WTC11 (cell line): ENCODE results near the gene BEST4. TPM values are rescaled to one million over a fixed set of nuclear protein-coding genes. Genes with fewer than 3 reads are reported as not detected.

Source experiments
- ATAC-seq: fragments of 200-7000 bp; cut with Tn5 transposase; 2 replicates; pipeline ENCODE4 v1.10.0; 2021; ENCODE audit warnings: mild to moderate bottlenecking, moderate library complexity
- CTCF ChIA-PET: fragments of 300-600 bp; sonication (Branson Sonifier 250); formaldehyde crosslinking; loops from one replicate; lab custom pipeline; 2021; ENCODE audit warnings: antibody characterized with exemption; lab: Charles Lee
- POLR2A ChIA-PET: fragments of 350-600 bp; sonication (Branson Sonifier 250); formaldehyde crosslinking; loops from one replicate; lab custom pipeline; 2021; ENCODE audit warnings: antibody characterized with exemption; lab: Charles Lee
- DNase-seq: peaks from one replicate; pipeline ENCODE4 v3.0.0; 2021; ENCODE audit warnings: low spot score
- H3K27ac Mint-ChIP-seq: 2 replicates; pipeline ENCODE4 v1.8.0; 2021; ENCODE audit warnings: mixed read lengths
- H3K27me3 Mint-ChIP-seq: 2 replicates; pipeline ENCODE4 v1.8.0; 2021; ENCODE audit warnings: low read depth, mild to moderate bottlenecking, moderate library complexity, mixed read lengths
- H3K36me3 Mint-ChIP-seq: 2 replicates; pipeline ENCODE4 v1.8.0; 2021; ENCODE audit warnings: mixed read lengths
- H3K4me1 Mint-ChIP-seq: 2 replicates; pipeline ENCODE4 v1.8.0; 2022; ENCODE audit warnings: mixed read lengths
- H3K4me3 Mint-ChIP-seq: 2 replicates; pipeline ENCODE4 v1.8.0; 2021; ENCODE audit warnings: mild to moderate bottlenecking, moderate library complexity, mixed read lengths
- H3K9me3 Mint-ChIP-seq: 2 replicates; pipeline ENCODE4 v1.8.0; 2021; ENCODE audit warnings: mixed read lengths
- FOXK1 ChIP-seq: sonication (generic); formaldehyde crosslinking; IDR thresholded peaks from 2 replicates; pipeline ENCODE4 v1.8.0; 2022; ENCODE audit warnings: mild to moderate bottlenecking, moderate library complexity, missing genetic modification reagents
- GRHL2 ChIP-seq: fragments of 250-450 bp; sonication (Bioruptor Pico); IDR thresholded peaks from 2 replicates; pipeline ENCODE4 v1.8.0; 2022; ENCODE audit warnings: mild to moderate bottlenecking, moderate library complexity; ENCODE audit not compliant: insufficient replicate concordance, severe bottlenecking
- GTF2I ChIP-seq: fragments of 250-450 bp; sonication (Bioruptor Pico); conservative IDR thresholded peaks from 2 replicates; pipeline ENCODE4 v1.4.0; 2021; ENCODE audit warnings: mild to moderate bottlenecking
- HMGA2 ChIP-seq: fragments of 250-450 bp; sonication (Bioruptor Pico); IDR thresholded peaks from 2 replicates; pipeline ENCODE4 v1.4.0; 2021; ENCODE audit warnings: mild to moderate bottlenecking, moderate library complexity
- IRF2 ChIP-seq: sonication (generic); formaldehyde crosslinking; IDR thresholded peaks from 2 replicates; pipeline ENCODE4 v1.8.0; 2022; ENCODE audit warnings: low read depth, missing genetic modification reagents, borderline replicate concordance
- JAZF1 ChIP-seq: fragments of 250-450 bp; sonication (Bioruptor Pico); IDR thresholded peaks from 2 replicates; pipeline ENCODE4 v1.9.0; 2021; ENCODE audit warnings: moderate library complexity, mild to moderate bottlenecking, inconsistent platforms
- JUN ChIP-seq: sonication (generic); formaldehyde crosslinking; IDR thresholded peaks from 2 replicates; pipeline ENCODE4 v1.8.0; 2023; ENCODE audit warnings: mild to moderate bottlenecking, missing genetic modification reagents
- MXD4 ChIP-seq: fragments of 250-450 bp; sonication (Bioruptor Pico); IDR thresholded peaks from 2 replicates; pipeline ENCODE4 v1.8.0; 2021; ENCODE audit warnings: mild to moderate bottlenecking, moderate library complexity, borderline replicate concordance
- NFE2L1 ChIP-seq: sonication (generic); formaldehyde crosslinking; IDR thresholded peaks from 2 replicates; pipeline ENCODE4 v1.8.1; 2023; ENCODE audit warnings: missing genetic modification reagents
- OVOL2 ChIP-seq: fragments of 250-450 bp; sonication (Bioruptor Pico); IDR thresholded peaks from 2 replicates; pipeline ENCODE4 v1.9.0; 2021; ENCODE audit warnings: mild to moderate bottlenecking, borderline replicate concordance
- SP1 ChIP-seq: sonication (generic); formaldehyde crosslinking; conservative IDR thresholded peaks from 2 replicates; pipeline ENCODE4 v1.8.1; 2022; ENCODE audit warnings: missing genetic modification reagents
- TCF7 ChIP-seq: sonication (generic); formaldehyde crosslinking; IDR thresholded peaks from 2 replicates; pipeline ENCODE4 v1.8.0; 2022; ENCODE audit warnings: mild to moderate bottlenecking, low read depth, missing genetic modification reagents, moderate library complexity
- TEAD1 ChIP-seq: sonication (generic); formaldehyde crosslinking; IDR thresholded peaks from 2 replicates; pipeline ENCODE4 v1.8.0; 2022; ENCODE audit warnings: mild to moderate bottlenecking, missing genetic modification reagents
- ZBTB21 ChIP-seq: sonication (generic); formaldehyde crosslinking; IDR thresholded peaks from 2 replicates; pipeline ENCODE4 v1.8.1; 2023; ENCODE audit warnings: mild to moderate bottlenecking, missing genetic modification reagents, borderline replicate concordance
- ZNF219 ChIP-seq: sonication (generic); formaldehyde crosslinking; IDR thresholded peaks from 2 replicates; pipeline ENCODE4 v1.8.0; 2023; ENCODE audit warnings: missing genetic modification reagents, mild to moderate bottlenecking, borderline replicate concordance
- ZNF232 ChIP-seq: sonication (generic); formaldehyde crosslinking; IDR thresholded peaks from 2 replicates; pipeline ENCODE4 v1.8.0; 2022; ENCODE audit warnings: mild to moderate bottlenecking, missing genetic modification reagents
- total RNA-seq: library from RNA; stranded (reverse); gene quantifications from 3 replicates; pipeline ENCODE4 v1.2.3, GENCODE V29; 2021
- TF ChIP-seq, protein P1 (sequence below): fragments of 250-450 bp; sonication (Bioruptor Pico); IDR thresholded peaks from 2 replicates; pipeline ENCODE4 v1.9.0; 2021; ENCODE audit warnings: mild to moderate bottlenecking
- TF ChIP-seq, protein P2 (sequence below): sonication (generic); formaldehyde crosslinking; IDR thresholded peaks from 2 replicates; pipeline ENCODE4 v1.8.0; 2023; ENCODE audit warnings: missing genetic modification reagents, mild to moderate bottlenecking, borderline replicate concordance
- TF ChIP-seq, protein P3 (sequence below): sonication (generic); formaldehyde crosslinking; IDR thresholded peaks from 2 replicates; pipeline ENCODE4 v1.8.0; 2022; ENCODE audit warnings: mild to moderate bottlenecking, missing genetic modification reagents
- TF ChIP-seq, protein P4 (sequence below): fragments of 250-450 bp; sonication (Bioruptor Pico); IDR thresholded peaks from 2 replicates; pipeline ENCODE4 v2.1.2; 2022; ENCODE audit warnings: mild to moderate bottlenecking, moderate library complexity
- TF ChIP-seq, protein P5 (sequence below): sonication (generic); formaldehyde crosslinking; IDR thresholded peaks from 2 replicates; pipeline ENCODE4 v1.8.1; 2022; ENCODE audit warnings: mild to moderate bottlenecking, missing genetic modification reagents, moderate library complexity, borderline replicate concordance
- TF ChIP-seq, protein P6 (sequence below): sonication (generic); formaldehyde crosslinking; conservative IDR thresholded peaks from 2 replicates; pipeline ENCODE4 v1.8.1; 2022; ENCODE audit warnings: mild to moderate bottlenecking, missing genetic modification reagents

BEST4 gene
- total RNA-seq, 1 experiment from 2014 or later, result 1.6 TPM

DNA sequence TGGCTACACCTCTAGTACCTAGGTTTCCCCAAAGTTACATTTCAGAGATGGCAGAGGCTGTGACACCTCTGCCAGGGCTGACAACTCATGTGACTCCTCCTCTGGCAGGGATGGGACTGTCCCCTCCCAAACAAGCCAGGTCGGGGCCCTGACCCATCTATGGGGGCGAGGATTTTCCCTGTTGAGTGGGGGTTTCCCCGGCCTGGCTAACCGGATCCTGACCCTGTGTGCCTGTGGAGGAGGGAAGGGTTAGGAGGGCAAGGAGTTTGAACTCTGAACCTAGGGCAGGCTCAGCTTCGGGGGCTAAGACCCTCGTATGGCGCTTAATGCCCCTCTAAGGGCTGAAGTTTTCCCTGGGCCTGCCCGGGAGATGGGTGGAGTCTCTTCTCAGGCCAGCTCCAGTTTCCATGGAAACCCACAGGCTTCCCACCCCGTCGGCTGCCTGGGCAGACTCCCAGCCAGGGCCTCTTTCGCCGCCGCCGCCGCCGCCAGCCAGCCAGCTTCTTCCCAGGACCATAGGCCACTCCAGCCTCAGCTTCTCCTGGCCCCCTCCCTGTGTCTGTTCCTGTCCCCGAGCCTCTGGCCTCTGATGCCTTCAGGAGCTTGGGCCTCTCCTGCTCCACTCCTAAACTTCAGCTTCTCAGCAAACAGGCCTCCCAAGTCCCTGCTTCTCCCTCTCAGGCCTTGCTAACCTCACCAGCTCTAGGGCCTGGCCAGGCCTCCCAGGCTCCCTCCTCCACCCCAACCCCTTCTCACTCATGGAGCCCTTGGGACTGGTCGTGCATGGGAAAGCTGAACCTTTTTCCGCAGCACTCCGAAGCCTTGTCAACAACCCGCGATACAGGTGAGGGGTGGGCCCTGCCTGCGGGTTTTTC lies 20.3 kb upstream of the BEST4 start, which contains the start of gene BTBD19:
BTBD19 (plus strand) TSS at position 461 of the 875 bp plus-strand sequence; CDS start at position 759, 298 bp downstream.
- peak; percentile 55 for ATAC-seq
- peak; percentile 72 for DNase-seq
- TF ChIP-seq ZBTB21 (CRISPR knock-in tag) (no peak), TEAD1 (CRISPR knock-in tag) (0 out of 2 replicates have a peak, but pooled peaks have one; percentile 13), NFE2L1 (CRISPR knock-in tag) (0 out of 2 replicates have a peak, but pooled peaks have one; percentile 17), SP1 (CRISPR knock-in tag) (peak; percentile 40; the same call in 1 of the 2 replicates)
- TF ChIP-seq, protein P1, sequence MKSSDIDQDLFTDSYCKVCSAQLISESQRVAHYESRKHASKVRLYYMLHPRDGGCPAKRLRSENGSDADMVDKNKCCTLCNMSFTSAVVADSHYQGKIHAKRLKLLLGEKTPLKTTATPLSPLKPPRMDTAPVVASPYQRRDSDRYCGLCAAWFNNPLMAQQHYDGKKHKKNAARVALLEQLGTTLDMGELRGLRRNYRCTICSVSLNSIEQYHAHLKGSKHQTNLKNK, result no peak
- TF ChIP-seq, all 79 proteins: peak for 3
- Mint-ChIP-seq H3K4me1 (peaks cover 32% of the 10 kb centered on the region), H3K36me3 (peaks cover 10% of the 10 kb centered on the region), H3K27ac (peak within 1 kb of the TSS; percentile 100), H3K9me3 (no peaks in the 10 kb centered on the region), H3K27me3 (peaks cover 7% of the 10 kb centered on the region), H3K4me3 (peak within 1 kb of the TSS; percentile 45)
- CTCF ChIA-PET, result interaction anchor here (0.6 to 2.9 kb wide), 18 partner anchors 8 to 495 kb away, joined by 3 to 44 read pairs (median 6); partner anchors contain the start of genes BEST4, PLK3, PTCH2 and RNU5D-1
- POLR2A ChIA-PET, result interaction anchor here (0.5 to 2.6 kb wide), 12 partner anchors 8 to 206 kb away, joined by 3 to 24 read pairs (median 4); partner anchors contain the start of genes EIF2B3, PLK3, RNU5D-1 and RPS8

DNA sequence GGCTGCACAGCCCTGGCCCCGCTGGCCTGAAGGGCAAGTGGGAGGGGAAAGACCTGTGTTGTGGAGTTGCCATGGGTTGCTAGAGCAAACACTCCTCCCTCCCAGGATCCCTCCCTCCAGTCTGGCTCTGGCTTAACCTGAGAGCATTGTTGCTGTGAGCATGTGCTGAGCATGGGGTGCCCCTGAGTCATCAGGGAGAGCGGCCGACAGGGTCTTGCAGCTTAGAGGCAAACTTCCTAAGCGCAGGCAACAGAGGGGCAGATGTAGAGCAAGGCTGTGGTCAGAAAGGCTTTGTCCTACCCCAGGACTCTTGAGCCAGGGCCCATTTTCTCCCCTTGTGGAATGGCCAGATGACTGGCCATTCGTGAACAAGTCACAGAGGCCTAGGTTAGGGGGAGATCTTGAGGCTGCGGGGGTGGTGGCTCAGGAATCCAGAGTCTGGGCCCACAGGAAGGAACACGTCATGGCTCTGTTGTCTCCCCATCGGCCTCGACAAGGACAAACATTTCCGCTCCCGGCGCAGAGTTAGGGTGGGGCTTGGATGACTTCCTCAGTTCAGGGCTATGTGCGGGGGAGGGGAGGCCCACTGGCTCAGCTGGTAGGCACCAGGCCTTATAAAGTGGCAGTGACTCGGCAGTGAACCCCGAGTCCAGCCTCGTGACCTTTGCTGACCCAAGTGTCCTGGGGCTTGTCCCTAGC lies 19.5 kb upstream of the BEST4 start:
- peak overlapping the region; percentile 19; the same call in 1 of the 2 replicates for H3K4me3 Mint-ChIP-seq
- peaks cover 7% of the 10 kb centered on the region for H3K27me3 Mint-ChIP-seq
- DNase-seq (peak; percentile 77), ATAC-seq (peak; percentile 70)
- H3K4me1 Mint-ChIP-seq, result peaks cover 32% of the 10 kb centered on the region
- POLR2A ChIA-PET, result interaction anchor here (0.9 to 2.6 kb wide), 8 partner anchors 7 to 179 kb away, joined by 3 to 24 read pairs (median 4); partner anchors contain the start of genes EIF2B3, PLK3, RNU5D-1 and RPS8
- H3K36me3 Mint-ChIP-seq, result peaks cover 16% of the 10 kb centered on the region
- CTCF ChIA-PET, result interaction anchor here (0.5 to 2.9 kb wide), 15 partner anchors 7 to 625 kb away, joined by 3 to 44 read pairs (median 8); partner anchors contain the start of genes BEST4, PLK3 and RNU5D-1
- H3K9me3 Mint-ChIP-seq, result no peaks in the 10 kb centered on the region
- peak overlapping the region; percentile 100 for H3K27ac Mint-ChIP-seq
- TF ChIP-seq, protein P2, sequence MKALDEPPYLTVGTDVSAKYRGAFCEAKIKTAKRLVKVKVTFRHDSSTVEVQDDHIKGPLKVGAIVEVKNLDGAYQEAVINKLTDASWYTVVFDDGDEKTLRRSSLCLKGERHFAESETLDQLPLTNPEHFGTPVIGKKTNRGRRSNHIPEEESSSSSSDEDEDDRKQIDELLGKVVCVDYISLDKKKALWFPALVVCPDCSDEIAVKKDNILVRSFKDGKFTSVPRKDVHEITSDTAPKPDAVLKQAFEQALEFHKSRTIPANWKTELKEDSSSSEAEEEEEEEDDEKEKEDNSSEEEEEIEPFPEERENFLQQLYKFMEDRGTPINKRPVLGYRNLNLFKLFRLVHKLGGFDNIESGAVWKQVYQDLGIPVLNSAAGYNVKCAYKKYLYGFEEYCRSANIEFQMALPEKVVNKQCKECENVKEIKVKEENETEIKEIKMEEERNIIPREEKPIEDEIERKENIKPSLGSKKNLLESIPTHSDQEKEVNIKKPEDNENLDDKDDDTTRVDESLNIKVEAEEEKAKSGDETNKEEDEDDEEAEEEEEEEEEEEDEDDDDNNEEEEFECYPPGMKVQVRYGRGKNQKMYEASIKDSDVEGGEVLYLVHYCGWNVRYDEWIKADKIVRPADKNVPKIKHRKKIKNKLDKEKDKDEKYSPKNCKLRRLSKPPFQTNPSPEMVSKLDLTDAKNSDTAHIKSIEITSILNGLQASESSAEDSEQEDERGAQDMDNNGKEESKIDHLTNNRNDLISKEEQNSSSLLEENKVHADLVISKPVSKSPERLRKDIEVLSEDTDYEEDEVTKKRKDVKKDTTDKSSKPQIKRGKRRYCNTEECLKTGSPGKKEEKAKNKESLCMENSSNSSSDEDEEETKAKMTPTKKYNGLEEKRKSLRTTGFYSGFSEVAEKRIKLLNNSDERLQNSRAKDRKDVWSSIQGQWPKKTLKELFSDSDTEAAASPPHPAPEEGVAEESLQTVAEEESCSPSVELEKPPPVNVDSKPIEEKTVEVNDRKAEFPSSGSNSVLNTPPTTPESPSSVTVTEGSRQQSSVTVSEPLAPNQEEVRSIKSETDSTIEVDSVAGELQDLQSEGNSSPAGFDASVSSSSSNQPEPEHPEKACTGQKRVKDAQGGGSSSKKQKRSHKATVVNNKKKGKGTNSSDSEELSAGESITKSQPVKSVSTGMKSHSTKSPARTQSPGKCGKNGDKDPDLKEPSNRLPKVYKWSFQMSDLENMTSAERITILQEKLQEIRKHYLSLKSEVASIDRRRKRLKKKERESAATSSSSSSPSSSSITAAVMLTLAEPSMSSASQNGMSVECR, result no peak
- TF ChIP-seq FOXK1 (CRISPR knock-in tag) (peak; percentile 84), GRHL2 (no peak), OVOL2 (CRISPR knock-in tag) (no peak), ZNF232 (CRISPR knock-in tag) (0 out of 2 replicates have a peak, but pooled peaks have one; percentile 18), JAZF1 (CRISPR knock-in tag) (no peak), ZNF219 (CRISPR knock-in tag) (no peak), GTF2I (no peak), MXD4 (CRISPR knock-in tag) (no peak), ZBTB21 (CRISPR knock-in tag) (no peak), TCF7 (no peak), IRF2 (CRISPR knock-in tag) (no peak), HMGA2 (CRISPR knock-in tag) (no peak), JUN (CRISPR knock-in tag) (no peak)
- TF ChIP-seq, protein P3, sequence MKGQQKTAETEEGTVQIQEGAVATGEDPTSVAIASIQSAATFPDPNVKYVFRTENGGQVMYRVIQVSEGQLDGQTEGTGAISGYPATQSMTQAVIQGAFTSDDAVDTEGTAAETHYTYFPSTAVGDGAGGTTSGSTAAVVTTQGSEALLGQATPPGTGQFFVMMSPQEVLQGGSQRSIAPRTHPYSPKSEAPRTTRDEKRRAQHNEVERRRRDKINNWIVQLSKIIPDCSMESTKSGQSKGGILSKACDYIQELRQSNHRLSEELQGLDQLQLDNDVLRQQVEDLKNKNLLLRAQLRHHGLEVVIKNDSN, result no peak; the same call in 1 of the 2 replicates
- TF ChIP-seq, protein P4, sequence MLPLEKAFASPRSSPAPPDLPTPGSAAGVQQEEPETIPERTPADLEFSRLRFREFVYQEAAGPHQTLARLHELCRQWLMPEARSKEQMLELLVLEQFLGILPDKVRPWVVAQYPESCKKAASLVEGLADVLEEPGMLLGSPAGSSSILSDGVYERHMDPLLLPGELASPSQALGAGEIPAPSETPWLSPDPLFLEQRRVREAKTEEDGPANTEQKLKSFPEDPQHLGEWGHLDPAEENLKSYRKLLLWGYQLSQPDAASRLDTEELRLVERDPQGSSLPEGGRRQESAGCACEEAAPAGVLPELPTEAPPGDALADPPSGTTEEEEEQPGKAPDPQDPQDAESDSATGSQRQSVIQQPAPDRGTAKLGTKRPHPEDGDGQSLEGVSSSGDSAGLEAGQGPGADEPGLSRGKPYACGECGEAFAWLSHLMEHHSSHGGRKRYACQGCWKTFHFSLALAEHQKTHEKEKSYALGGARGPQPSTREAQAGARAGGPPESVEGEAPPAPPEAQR, result no peak
- TF ChIP-seq, protein P1, result no peak
- TF ChIP-seq, protein P5, sequence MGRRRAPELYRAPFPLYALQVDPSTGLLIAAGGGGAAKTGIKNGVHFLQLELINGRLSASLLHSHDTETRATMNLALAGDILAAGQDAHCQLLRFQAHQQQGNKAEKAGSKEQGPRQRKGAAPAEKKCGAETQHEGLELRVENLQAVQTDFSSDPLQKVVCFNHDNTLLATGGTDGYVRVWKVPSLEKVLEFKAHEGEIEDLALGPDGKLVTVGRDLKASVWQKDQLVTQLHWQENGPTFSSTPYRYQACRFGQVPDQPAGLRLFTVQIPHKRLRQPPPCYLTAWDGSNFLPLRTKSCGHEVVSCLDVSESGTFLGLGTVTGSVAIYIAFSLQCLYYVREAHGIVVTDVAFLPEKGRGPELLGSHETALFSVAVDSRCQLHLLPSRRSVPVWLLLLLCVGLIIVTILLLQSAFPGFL (CRISPR knock-in tag), result no peak
- TF ChIP-seq, protein P6, sequence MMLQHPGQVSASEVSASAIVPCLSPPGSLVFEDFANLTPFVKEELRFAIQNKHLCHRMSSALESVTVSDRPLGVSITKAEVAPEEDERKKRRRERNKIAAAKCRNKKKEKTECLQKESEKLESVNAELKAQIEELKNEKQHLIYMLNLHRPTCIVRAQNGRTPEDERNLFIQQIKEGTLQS (CRISPR knock-in tag), result no peak
